Activated CD4-positive, alpha-beta T cell treated with anti-CD3 and anti-CD28 coated beads for 1 hour (primary cell): Measurements from ENCODE around the gene PLEKHG5.
"Not testable (repeated sequence)": the region's sequence is repeated elsewhere in the genome, so short reads cannot be mapped to it uniquely, and the experiment has no call there.

Experiments
- DNase-seq: peaks from one replicate; pipeline ENCODE4 v3.0.0-alpha.2; 2020

Gene PLEKHG5

DNA sequence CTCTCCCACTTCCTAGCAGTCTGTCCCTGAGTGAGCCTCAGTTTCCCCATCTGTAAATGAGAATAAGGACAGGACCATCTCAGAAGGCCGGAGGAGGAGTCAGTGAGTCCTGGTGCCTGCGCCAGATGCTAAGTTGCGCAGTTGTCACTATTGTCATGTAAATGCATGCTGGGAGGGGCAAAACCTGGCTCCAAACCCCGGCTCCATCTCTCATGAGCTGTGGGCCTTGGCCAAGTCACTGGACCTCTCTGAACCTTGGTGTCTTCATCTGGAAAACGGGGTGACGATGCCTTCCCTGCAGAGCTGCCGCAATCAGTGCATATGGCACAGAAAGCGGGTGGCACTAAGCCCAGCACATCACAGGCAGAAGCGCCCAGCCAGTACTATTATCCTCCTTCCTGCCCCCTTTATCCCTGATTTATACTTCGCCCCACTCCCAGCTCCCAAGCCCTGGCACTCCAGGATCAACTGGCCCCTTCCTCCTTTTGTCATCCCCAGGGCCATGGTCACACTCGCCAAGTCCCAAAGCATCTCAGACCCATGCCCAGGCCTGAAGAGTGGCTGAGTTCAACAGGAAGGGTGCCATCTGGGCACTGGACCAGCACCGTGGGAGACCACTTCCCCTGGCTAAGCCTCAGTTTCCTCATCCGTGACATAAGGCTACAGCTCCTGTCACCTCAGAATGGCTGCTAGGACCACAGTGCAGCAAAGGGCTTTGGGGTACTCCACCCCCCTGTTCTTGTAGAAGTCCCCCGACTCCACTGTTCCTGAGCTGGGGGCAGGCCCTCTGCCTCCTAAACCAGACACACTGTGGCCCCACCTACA is 4.3 kb upstream of the PLEKHG5 start:
- no peak for DNase-seq

- DNase-seq: no peak
These were observed 3.6 kb upstream of the PLEKHG5 start for GRCh38 chr1:6495041-6495441.

GRCh38 chr1:6494627-6495026 is 3.2 kb upstream of the PLEKHG5 start:
- DNase-seq: no peak

DNA sequence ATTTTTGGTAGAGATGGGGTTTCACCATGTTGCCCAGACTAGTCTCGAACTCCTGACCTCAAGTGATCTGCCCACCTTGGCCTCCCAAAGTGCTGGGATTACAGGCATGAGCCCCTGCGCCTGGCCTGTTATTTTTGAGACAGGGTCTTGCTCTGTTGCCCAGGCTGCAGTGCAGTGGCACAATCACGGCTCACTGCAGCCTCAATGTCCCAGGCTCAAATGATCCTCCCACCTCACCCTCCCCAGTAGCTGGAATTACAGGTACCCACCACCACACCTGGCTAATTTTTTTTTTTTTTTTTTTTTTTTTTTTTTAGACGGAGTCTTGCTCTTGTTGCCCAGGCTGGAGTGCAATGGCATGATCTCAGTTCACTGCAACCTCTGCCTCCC is 2.4 kb upstream of the PLEKHG5 start:
- not testable (repeated sequence) for DNase-seq

DNA sequence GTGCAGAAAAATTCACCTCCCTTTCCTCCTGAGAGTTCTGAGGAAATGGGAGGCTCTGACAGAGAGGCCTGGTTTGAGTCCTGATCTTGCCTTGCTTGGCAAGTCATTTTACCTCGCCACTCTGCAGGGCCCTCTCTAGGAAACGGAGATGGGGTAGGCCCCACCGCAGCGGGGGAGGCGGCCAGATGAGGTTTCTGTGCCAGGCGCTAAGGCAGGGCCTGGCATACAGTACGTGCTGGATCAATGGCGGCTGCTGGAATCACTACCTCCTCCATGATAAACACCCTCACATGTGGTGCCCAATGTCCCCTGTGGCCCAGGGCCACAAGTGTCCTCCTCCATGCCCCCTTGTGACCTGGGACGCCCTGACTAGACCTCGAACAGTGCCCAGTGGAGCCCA is 499 bp upstream of the PLEKHG5 start:
- DNase-seq: no peak

- DNase-seq: no peak
These were observed 402 bp downstream of the PLEKHG5 start for GRCh38 chr1:6491081-6491449.

DNA sequence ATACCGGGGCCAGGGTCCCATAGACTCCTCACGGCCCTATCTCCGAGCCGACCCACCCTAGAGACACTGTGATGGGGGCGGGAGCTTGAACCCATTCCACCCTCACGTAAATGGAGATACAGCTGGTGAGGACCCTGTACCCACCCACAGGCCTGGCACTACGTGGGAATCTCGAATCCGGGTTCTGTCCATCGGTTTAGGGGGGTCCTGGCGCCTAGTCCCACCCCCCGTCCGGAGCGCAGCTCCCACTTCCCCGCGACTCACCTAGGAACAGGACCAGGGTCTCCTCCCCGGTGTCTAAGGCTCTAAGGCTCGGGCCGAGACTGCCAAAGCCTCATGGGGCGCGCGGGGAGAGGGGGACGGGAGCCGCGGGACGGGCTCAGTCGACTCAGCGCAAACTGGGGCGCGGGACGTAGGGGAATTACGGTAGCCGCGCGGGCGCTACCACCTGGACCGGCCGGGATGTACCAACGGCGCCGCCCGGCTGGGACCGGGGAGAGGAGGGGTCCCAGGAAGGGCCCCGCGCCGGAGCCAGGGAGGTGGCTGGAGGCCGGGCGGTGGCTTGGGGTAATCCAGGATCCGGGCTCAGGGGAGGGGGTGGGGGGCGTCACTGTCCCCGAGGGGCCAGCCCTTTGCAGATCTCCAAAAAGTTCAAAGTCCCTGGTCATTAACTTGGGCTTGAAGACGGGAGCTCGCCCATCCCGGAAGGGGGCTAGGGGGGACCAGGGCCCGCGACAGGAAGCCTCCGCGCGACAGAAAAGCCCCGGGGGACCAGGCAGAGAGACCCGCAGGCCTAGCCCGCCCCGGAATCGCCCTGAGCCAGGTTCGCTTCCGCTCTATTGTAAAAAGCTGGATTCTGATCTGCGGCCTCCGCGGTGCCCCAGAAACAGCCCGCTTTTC is 1.0 kb downstream of the PLEKHG5 start:
- peak; percentile 37 for DNase-seq

- DNase-seq: peak; percentile 67
These were observed 1.7 kb downstream of the PLEKHG5 start for GRCh38 chr1:6489799-6490180.

DNA sequence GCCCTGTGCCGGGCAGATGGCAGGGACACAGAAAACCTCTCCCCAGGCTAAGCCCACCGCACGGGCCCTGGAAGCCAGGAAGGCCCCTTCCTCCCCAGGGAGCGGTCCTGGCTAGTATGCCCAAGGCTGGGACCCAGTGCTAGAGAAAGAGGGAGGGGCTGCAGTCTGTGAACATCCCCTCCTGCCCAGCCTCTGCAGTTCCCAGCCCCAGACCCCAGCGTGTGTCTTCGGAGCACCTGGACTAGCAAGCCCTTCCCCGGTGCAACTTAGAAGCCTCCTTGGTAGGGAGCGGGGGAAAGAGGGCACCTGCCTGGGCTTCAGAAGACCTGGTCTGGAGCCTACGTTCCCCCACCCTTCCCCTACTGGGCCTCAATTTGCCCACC is 2.1 kb downstream of the PLEKHG5 start:
- no peak for DNase-seq

DNA sequence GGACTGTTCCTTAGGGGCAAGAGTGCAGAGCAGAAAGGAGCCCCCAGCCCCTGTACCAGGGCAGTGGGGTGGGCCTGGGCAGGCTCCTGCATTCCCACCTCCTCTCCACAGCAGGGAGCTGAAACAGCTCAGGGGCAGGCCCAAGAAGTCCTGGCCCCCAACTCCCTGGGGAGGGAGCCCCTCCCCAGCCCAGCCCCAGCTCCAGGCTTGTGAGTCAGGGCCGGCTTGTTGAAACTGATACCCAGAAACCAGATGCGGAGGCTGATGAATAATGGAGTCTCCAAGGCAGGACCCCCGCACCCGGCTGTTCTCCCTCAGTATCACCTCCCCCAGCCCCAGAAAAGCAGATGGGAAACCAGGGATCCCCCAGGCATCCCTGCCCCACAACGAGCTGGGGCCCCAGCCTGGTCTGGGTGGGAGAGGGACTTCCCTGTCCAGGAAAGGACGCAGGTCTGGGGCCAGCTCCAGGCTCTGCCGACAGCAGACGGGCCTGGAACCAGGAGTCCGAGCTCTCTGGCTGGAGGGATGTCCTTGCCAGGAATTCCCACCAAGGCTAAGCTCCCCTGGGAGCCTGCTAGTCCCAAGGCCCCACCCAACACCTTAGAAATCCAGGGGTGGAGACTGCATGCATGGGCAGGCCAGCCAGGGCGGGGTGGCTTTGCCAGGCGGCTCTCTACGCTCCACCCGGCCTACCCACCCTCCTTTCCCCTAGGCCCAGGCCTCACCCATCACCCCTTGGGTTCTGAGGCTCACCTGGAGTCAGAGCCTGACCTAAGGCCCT is 2.7 kb downstream of the PLEKHG5 start:
- no peak for DNase-seq

DNA sequence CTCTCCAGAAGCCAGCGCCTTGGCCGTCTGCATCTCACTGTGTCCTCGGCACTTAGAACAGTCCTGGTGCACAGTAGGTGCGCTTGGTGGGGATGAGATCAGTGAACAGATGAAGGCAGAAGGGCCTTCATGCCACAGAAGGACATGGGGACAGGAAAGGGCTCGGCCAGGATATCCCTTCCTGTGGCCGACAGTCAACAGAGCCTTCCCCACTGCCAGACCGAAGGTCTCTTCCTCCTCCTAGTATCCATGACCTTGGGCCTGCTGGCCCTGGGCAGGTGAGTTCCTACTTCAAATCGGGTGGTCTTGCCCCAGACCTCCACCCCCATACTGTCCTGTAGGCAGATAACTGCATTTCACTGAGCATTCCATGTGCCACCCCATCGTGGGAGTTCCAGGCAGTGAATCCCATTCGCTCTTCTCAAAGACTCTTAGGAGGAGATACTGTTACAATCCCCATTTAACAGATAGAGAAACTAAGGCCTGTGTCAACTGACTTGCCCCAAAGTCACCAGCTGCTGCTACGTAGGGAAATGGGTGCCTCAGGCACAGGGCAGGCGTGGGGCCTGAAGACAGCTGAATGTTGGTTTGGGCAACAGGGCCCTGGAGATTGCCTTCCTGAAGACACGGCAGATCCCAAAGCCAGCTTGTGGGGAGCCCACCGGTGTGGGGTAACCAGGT is 3.5 kb downstream of the PLEKHG5 start:
- DNase-seq: no peak

GRCh38 chr1:6486433-6487011 is 4.9 kb downstream of the PLEKHG5 start:
- peak; percentile 78 for DNase-seq

DNA sequence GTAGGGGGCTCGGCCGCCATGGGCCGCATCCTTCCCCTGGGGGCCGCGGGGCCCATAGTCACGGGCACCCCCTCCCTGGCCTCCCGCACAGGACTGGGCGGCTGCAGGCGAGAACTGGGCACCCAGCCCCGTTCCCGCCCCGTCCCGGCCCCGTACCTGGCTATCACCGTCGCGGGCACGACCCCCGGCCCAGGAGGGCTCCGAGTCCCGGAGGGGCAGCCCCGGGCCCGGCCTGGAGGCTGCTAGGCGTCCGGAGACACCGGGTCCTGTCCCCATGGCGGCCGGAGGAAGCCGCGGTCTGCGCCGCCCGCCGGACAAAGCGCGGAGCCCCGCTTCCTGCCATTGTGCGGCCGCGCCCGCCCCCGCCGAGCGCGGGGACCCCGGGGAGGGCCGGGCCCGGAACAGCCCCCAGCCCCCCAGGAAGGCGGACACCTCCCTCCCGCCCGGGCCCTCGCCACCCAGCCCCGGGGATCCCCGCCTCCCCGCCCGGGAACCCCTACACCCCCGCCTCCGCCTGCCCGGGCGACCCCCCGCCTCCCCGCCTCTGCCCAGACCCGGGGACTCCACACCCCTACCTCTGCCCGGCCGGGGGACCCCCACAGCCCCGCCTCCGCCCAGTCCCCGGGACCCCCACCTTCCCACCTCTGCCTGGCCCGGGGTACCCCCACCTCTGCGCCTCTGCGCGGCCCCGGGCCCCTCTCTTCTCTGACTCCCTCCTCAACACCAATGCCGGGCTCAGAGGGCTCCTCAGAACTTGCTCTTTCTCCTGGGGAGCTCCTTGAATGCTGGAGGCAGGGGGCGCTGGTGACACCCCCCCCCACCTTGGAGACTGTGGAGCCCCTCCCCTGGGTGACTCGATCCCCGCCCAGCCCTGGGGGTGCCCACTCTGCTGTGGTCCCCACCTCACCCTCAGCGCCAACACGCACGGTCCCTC is 6.0 kb downstream of the PLEKHG5 start:
- DNase-seq: no peak

- no peak for DNase-seq
These were observed 6.7 kb downstream of the PLEKHG5 start for GRCh38 chr1:6484826-6485167.

DNA sequence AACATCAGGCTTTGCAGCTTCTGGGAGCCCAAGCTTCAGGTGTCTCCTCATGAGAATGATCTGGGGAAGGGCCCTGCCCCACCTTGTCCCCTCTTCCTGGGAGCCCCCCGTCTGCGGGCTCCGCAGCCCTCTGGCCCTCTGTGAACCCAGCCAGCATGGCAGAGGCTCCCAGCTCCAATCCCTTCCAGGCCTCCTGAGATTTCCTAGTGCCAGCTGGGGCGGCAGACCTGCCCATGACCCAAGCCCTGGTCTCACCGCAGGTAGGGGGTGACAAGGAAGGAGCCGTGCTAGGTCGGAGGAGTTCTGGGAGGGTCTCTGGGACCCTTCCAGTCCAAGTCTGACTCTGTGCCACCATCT is 7.7 kb downstream of the PLEKHG5 start:
- no peak for DNase-seq

DNA sequence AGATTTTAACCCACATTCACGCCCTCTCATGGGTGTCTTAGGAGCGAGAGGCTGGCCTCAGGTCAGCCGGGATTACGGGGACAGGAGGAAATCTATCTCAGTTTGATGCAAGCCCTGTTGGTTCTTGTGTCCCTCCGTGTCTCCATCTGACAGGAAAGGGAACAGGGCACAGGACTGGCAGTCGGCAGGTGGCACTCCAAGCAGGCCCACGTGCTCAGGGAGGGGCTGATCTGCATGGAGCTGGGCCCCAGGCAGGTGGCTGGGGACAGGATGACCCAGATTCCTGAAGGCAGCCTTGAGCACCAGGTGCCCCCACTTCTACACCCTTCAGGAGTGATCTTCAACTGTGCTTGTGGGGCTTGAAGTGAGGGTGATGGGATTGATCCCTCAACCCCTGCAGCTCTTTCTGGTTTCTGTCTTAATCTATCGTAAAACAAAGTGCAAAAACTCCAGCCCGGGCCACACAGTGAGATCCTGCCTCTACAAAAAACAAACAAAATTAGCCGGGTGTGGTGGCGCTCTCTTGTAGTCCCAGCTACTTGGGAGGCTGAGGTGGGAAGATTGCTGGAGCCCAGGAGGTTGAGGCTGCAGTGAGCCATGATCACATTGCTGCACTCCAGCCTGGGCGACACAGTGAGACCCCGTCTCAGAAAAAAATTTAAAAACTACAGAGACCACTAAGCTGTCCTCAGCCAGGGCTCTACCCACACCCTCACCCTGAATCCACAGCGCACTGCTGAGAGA is 8.3 kb downstream of the PLEKHG5 start:
- DNase-seq: no peak

DNA sequence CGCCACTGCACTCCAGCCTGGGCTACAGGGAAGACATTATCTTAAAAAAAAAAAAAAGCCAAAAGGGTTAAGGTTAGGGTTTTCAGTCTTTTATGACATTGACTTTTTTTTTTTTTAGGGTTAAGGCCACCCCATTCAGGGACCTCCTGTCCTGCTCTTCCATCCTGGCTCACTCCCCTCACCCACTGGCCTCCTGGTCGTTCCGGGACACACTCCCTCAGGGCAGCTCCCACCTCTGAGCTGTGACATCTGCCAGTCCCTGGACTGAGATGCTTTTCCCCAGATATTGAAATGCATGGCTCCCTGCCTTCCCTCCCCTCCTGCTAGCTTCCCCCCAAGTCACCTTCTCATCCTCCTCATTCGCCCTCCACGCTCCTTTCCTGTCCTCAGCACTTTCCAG is 9.6 kb downstream of the PLEKHG5 start:
- no peak for DNase-seq

GRCh38 chr1:6477039-6477820 is 14.2 kb downstream of the PLEKHG5 start:
- no peak for DNase-seq

- DNase-seq: no peak
These were observed 15.0 kb downstream of the PLEKHG5 start for GRCh38 chr1:6476483-6476882.
